Activated CD4-positive, CD25-positive, alpha-beta regulatory T cell (primary cell): ENCODE data around the gene CYP26C1.

Experiments
- DNase-seq, 4 experiments: peaks; one replicate each; lab custom pipeline; 2025; lab: John Stamatoyannopoulos, UW

The CYP26C1 gene

DNA sequence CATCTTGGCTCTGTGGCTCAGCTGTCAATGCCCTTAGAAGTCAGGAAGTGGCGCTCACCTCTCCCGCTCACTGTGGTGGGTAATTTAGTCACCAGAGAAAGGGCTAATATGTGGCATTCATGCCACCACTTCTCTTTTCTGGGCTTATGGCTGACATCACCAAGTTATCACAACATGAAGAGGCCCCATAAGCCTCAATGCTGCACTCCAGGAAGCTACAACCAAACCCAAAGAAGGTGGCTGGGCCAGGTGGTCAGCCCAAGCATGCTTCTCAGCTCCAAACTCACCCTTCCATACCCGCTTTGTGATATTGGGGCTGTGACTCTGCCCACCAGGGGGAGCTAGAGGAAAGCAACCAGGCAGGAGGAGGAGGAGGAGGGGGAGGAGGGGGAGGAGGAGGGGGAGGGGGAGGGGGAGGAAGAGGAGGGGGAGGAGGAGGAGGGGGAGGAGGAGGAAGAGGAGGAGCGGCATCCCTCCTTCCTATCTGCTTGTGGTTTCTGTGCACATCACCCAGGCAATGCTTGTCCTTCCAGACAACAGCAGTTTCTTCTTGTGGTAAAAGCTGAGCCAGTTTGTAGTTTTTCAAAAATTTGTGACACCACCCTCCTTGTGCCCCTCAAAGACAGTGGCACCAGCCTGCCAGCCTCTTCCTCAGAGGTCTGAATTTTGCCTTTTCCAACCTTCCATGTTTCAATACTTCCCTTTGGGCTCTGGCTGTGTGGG lies 55.2 kb downstream of the CYP26C1 start:
- peak; percentile 44 to 62 (median 56) for DNase-seq
